GM10248 (cell line): ENCODE results near the gene PRSS22.

Source experiments
- CTCF ChIA-PET: fragments of 300-600 bp; sonication (Branson Sonifier 250); formaldehyde crosslinking; extraction: SDS; loops from one replicate; lab custom pipeline; 2021; ENCODE audit warnings: antibody characterized with exemption; lab: Yijun Ruan, JAX
- POLR2A ChIA-PET: fragments of 350-650 bp; sonication (Branson Sonifier 250); formaldehyde crosslinking; extraction: SDS; loops from one replicate; lab custom pipeline; 2020; ENCODE audit warnings: antibody characterized with exemption; lab: Yijun Ruan, JAX
- DNase-seq: peaks from one replicate; pipeline ENCODE4 v3.0.0; 2012; ENCODE audit errors: extremely low spot score
- CTCF ChIP-seq: IDR thresholded peaks from 2 replicates; pipeline ENCODE4 v1.5.1; 2012; ENCODE audit warnings: mild to moderate bottlenecking, low read depth; ENCODE audit errors: extremely low read depth, missing control alignments, control extremely low read depth

The PRSS22 gene

GRCh38 chr16:2881783-2882649, 24.0 kb upstream of the PRSS22 start:
- POLR2A ChIA-PET = interaction anchor here (1.0 to 1.7 kb wide), 5 partner anchors 14 to 562 kb away, joined by 3 to 9 read pairs (median 6); partner anchors contain the start of genes FLYWCH1, NAA60 and ZNF597
- DNase-seq = no peak
- no peak for TF ChIP-seq CTCF
- CTCF ChIA-PET = interaction anchor here (0.8 to 3.9 kb wide), 14 partner anchors 7 to 45 kb away, joined by 3 to 34 read pairs (median 4); partner anchors contain the start of gene FLYWCH1

- no peak for DNase-seq
- CTCF ChIA-PET = interaction anchor here (1.0 to 3.9 kb wide), 8 partner anchors 11 to 47 kb away, joined by 3 to 34 read pairs (median 5); partner anchors contain the start of gene FLYWCH1
- TF ChIP-seq CTCF = no peak
- POLR2A ChIA-PET = no interaction called here
Measured at GRCh38 chr16:2879854-2880508, 22.0 kb upstream of the PRSS22 start.

GRCh38 chr16:2874912-2875362, 17.0 kb upstream of the PRSS22 start:
- ChIA-PET POLR2A (interaction anchor here (0.6 to 0.7 kb wide), 2 partner anchors 11 to 458 kb away, joined by 3 read pairs; no protein-coding TSS in a partner anchor), CTCF (interaction anchor here (0.7 to 6.0 kb wide), 10 partner anchors 8 to 81 kb away, joined by 3 to 35 read pairs (median 3); partner anchors contain the start of gene FLYWCH2)
- DNase-seq = peak; percentile 85
- peak; percentile 98 for TF ChIP-seq CTCF

- no peak for TF ChIP-seq CTCF
- ChIA-PET CTCF (interaction anchor here (0.7 to 6.0 kb wide), 10 partner anchors 8 to 80 kb away, joined by 3 to 35 read pairs (median 3); partner anchors contain the start of gene FLYWCH2), POLR2A (interaction anchor here (0.6 to 0.7 kb wide), 2 partner anchors 10 to 457 kb away, joined by 3 read pairs; no protein-coding TSS in a partner anchor)
- no peak for DNase-seq
Measured at GRCh38 chr16:2874032-2874911, 16.3 kb upstream of the PRSS22 start.

GRCh38 chr16:2871926-2872325, 14.0 kb upstream of the PRSS22 start:
- CTCF ChIA-PET = interaction anchor here (1.3 to 6.0 kb wide), 8 partner anchors 11 to 55 kb away, joined by 4 to 35 read pairs (median 8); partner anchors contain the start of gene FLYWCH2

More at GRCh38 chr16:2871926-2872325, 14.0 kb upstream of the PRSS22 start:
- POLR2A ChIA-PET = no interaction called here
- no peak for TF ChIP-seq CTCF
- DNase-seq = no peak
